Chondrocyte (in vitro differentiated cells): Measurements from ENCODE around the gene BICRAL. TPM values are rescaled to one million over a fixed set of nuclear protein-coding genes. Genes with fewer than 3 reads are reported as not detected.

Source experiments
- DNase-seq: peaks from one replicate; pipeline ENCODE4 v3.0.0; 2021; ENCODE audit warnings: mixed read lengths, low spot score
- H3K27ac Mint-ChIP-seq: one replicate; pipeline ENCODE4 v1.8.0; 2021; ENCODE audit warnings: mild to moderate bottlenecking, moderate library complexity, mixed read lengths; ENCODE audit not compliant: unreplicated experiment
- H3K27me3 Mint-ChIP-seq: 2 replicates; pipeline ENCODE4 v1.8.0; 2021; ENCODE audit warnings: low read depth, mixed read lengths
- H3K36me3 Mint-ChIP-seq: 2 replicates; pipeline ENCODE4 v1.8.0; 2021; ENCODE audit warnings: low read depth, mixed read lengths
- H3K4me1 Mint-ChIP-seq: 2 replicates; pipeline ENCODE4 v1.8.0; 2021; ENCODE audit warnings: low read depth, mild to moderate bottlenecking, mixed read lengths
- H3K4me3 Mint-ChIP-seq: one replicate; pipeline ENCODE4 v1.8.0; 2021; ENCODE audit warnings: mild to moderate bottlenecking, moderate library complexity, mixed read lengths; ENCODE audit not compliant: unreplicated experiment
- H3K9me3 Mint-ChIP-seq: 2 replicates; pipeline ENCODE4 v1.8.0; 2021; ENCODE audit warnings: low read depth, mixed read lengths
- total RNA-seq: library from RNA; stranded (reverse); gene quantifications from 3 replicates; pipeline ENCODE4 v1.2.1, GENCODE V29; 2021
- TF ChIP-seq, protein P1 (sequence below): fragments of 200-600 bp; sonication (generic); IDR thresholded peaks from 2 replicates; pipeline ENCODE4 v1.5.0; 2021; ENCODE audit warnings: antibody characterized with exemption, mild to moderate bottlenecking, moderate library complexity

The BICRAL gene
- total RNA-seq, 1 donor from 2014 or later, result 9.7 TPM

DNA sequence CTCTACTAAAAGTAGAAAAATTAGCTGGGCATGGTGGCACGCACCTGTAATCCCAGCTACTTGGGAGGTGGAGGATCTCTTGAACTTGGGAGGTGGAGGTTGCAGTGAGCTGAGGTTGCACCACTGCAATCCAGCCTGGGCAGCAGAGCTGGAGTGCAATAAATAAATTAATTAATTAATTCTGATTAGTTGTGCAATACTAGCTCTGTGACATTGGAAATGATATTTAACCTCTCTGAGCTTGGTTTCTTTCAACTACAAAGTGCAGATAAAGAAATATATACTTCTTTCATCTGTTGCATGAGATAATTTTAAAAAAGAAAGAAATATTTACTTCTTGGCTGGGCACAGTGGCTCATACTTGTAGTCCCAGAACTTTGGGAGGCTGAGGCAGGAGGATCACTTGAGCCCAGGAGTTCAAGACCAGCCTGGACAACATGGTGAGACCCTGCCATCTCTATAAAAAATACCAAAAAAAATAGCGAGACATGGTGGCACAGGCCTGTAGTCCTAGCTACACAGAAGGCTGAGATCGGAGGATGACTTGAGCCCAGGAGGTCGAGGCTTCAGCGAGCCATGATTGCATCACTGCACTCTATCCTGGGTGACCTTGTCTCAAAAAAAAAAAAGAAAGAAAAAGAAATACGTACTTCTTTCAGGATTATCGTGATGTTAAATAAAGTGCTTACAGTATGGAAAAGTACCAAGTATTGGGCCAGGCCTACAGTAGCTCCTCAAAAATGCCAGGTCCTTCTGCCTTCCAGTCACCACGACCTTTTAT lies 20.4 kb upstream of the BICRAL start:
- no peaks in the 10 kb centered on the region for H3K27me3 Mint-ChIP-seq
- peaks cover 4% of the 10 kb centered on the region for H3K36me3 Mint-ChIP-seq
- no peak for DNase-seq
- H3K4me1 Mint-ChIP-seq, result peaks cover 10% of the 10 kb centered on the region
- H3K27ac Mint-ChIP-seq, result no peak overlapping the region
- no peaks in the 10 kb centered on the region for H3K9me3 Mint-ChIP-seq
- TF ChIP-seq, protein P1, sequence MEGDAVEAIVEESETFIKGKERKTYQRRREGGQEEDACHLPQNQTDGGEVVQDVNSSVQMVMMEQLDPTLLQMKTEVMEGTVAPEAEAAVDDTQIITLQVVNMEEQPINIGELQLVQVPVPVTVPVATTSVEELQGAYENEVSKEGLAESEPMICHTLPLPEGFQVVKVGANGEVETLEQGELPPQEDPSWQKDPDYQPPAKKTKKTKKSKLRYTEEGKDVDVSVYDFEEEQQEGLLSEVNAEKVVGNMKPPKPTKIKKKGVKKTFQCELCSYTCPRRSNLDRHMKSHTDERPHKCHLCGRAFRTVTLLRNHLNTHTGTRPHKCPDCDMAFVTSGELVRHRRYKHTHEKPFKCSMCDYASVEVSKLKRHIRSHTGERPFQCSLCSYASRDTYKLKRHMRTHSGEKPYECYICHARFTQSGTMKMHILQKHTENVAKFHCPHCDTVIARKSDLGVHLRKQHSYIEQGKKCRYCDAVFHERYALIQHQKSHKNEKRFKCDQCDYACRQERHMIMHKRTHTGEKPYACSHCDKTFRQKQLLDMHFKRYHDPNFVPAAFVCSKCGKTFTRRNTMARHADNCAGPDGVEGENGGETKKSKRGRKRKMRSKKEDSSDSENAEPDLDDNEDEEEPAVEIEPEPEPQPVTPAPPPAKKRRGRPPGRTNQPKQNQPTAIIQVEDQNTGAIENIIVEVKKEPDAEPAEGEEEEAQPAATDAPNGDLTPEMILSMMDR, result no peak
- no peak overlapping the region for H3K4me3 Mint-ChIP-seq

DNA sequence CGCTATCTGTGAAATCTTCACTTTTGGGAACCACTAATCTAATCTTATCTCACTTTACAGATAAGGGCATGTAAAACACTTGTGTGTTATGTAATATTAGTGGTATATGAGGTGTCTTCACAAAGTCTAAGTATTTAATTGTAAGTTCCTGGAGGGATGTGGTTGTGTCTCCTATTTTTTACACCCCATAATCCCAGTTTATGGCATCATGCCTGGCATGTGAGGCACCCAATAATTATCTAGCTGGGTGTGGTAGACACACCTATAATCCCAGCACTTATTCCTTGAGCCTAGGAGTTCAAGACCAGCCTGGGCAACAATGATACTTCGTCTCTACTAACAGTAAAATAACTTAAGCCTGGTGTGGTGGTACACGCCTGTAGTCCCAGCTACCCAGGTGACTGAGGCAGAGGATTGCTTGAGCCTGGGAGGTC lies 19.4 kb upstream of the BICRAL start:
- no peaks in the 10 kb centered on the region for H3K9me3 Mint-ChIP-seq
- H3K4me1 Mint-ChIP-seq, result peaks cover 11% of the 10 kb centered on the region
- no peaks in the 10 kb centered on the region for H3K27me3 Mint-ChIP-seq
- H3K27ac Mint-ChIP-seq, result no peak overlapping the region
- peaks cover 4% of the 10 kb centered on the region for H3K36me3 Mint-ChIP-seq
- TF ChIP-seq, protein P1, result no peak
- H3K4me3 Mint-ChIP-seq, result no peak overlapping the region
- no peak for DNase-seq

DNA sequence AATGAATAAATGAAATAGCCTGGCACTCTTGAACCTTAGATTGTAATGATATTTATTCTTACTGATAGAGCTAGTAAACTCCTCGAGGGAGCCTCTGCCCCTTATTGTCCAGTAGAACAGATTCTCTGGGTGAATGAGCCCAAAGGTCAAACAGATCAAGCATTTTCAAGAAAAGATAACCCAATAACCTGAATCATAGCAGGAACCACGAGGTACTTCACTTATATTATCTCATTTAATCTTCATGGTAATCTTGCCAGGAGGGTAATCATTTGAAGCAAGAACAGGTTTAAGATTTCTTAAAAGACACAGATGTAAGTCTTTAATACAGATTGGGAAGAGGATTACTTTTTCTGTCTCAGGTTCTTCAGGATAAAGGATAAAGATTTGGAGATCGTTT lies 18.9 kb upstream of the BICRAL start:
- no peak for DNase-seq
- Mint-ChIP-seq H3K4me1 (peaks cover 11% of the 10 kb centered on the region), H3K4me3 (no peak overlapping the region), H3K36me3 (peaks cover 4% of the 10 kb centered on the region), H3K27me3 (no peaks in the 10 kb centered on the region), H3K9me3 (no peaks in the 10 kb centered on the region), H3K27ac (no peak overlapping the region)
- TF ChIP-seq, protein P1, result no peak

DNA sequence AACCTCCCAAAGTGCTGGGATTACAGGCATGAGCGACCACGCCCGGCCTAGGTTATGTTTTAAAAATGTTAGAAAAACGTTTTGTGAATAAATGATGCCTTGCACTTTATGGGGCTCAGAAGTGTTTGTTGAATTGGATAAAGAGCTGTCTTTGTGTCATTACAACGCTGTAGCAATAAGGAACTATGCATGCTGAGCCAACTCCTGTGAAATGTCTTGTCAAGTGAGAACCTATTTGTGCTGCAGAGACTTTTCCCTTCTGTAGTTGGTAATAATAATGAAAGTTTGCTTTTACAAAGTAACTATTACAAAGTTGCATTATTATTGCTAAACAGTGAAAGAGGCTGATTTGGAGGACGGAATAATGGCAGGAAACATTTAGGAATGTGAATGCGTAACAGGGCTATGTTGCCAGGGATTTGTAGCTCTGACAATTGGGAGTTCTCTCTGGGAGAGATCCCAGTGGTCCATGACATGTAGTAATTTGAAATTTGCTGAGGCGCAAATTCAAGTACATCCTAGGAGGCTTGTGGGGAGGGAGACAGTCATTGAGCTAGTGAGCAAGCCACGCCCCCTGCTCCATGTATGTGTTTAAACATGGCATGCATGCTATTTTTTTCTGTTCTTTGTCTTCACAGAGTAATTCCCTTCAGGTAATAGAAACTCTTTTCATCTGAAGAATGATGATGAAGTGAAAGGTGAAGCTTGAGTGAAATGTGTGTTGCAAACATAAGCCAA lies 16.8 kb upstream of the BICRAL start:
- TF ChIP-seq, protein P1, result no peak
- Mint-ChIP-seq H3K27ac (no peak overlapping the region), H3K27me3 (no peaks in the 10 kb centered on the region), H3K9me3 (no peaks in the 10 kb centered on the region), H3K4me3 (no peak overlapping the region), H3K4me1 (peaks cover 11% of the 10 kb centered on the region), H3K36me3 (no peaks in the 10 kb centered on the region)
- no peak for DNase-seq

DNA sequence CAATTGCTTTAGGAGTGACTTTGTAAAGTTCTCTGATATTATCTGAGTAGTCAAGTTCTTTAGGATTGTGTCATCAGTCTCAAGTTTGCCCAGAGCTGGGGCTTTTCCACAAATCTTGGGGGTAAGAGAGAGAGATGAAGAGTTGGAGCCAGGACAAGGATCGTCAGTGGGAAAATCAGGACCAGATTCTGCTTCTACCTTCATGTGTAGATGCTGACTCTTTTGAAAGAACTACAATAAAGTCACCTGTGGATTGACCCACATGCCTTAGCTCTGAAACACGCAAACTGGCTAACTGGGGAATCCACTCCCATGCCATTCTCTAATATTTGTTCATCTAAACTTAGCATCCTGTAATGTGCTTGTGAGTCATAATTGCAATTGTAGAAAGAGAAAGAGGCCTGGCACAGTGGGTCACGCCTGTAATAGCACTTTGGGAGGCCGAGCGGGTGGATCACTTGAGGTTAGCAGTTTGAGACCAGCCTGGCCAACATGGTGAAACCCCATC lies 15.6 kb upstream of the BICRAL start:
- Mint-ChIP-seq H3K9me3 (no peaks in the 10 kb centered on the region), H3K27ac (peak overlapping the region; percentile 24), H3K4me3 (no peak overlapping the region), H3K27me3 (no peaks in the 10 kb centered on the region), H3K4me1 (peaks cover 11% of the 10 kb centered on the region), H3K36me3 (no peaks in the 10 kb centered on the region)
- no peak for DNase-seq
- TF ChIP-seq, protein P1, result no peak
